Stimulated activated CD4-positive, alpha-beta T cell treated with anti-CD3 and anti-CD28 coated beads, Interleukin-2, amount 100 ng/mL, for 24 hours (primary cell): ENCODE results near the gene HEATR5A.
"Not testable (repeated sequence)": the region's sequence is repeated elsewhere in the genome, so short reads cannot be mapped to it uniquely, and the experiment has no call there.

Experiments used
- DNase-seq, 2 donors: peaks; one replicate each; pipeline ENCODE4 v3.0.0-alpha.2; 2020

The HEATR5A gene

DNA sequence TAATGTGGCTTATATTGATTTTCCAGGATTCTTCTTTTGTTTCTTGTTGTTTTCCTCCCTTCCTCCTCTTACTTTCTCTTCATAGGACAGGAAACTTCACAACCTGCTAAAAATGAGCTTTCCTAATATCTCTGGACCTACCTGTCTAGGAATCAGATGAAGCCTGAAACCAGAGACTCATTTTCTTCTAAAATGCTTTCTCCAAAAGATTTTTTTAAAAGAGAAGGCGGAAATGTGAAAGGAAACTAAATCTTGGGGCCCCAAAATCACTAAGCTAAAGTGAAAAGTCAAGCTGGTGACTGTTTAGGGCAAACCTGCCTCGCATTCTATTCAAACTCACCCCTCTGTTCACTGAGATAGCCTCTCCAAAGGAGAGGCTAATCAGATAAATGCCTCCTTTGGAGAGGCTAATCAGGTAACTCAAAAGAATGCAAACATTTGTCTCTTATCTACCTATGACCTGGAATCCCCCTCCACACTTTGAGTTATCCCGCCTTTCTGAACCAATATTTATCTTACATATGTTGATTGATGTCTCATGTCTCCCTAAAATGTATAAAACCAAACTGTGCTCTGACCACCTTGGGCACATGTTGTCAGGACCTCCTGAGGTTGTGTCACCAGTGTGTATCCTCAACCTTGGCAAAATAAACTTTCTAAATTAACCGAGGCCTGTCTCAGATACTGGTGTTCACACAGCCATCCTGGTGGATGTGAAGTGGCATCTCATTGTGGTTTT, 140.0 kb downstream of the HEATR5A start:
- DNase-seq: no peak

DNA sequence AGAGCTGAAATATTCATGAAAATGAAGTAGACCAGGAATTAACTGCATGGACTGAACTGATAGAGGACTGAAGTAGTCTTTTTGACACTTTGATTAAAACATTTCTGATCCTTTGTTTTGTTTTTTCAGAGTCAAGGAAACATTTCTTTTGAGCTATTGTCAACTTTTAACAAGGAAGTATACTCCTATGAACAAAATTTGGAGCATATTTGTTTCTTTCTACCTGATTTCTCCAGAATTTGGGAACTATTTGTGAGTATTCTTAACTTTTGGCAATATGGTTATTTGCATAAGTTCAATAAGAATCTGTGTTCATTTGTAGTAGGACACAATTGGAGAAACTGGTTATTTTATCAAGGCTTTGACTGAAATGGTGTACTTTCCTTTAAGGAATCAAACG, 141.5 kb downstream of the HEATR5A start:
- DNase-seq: no peak

DNA sequence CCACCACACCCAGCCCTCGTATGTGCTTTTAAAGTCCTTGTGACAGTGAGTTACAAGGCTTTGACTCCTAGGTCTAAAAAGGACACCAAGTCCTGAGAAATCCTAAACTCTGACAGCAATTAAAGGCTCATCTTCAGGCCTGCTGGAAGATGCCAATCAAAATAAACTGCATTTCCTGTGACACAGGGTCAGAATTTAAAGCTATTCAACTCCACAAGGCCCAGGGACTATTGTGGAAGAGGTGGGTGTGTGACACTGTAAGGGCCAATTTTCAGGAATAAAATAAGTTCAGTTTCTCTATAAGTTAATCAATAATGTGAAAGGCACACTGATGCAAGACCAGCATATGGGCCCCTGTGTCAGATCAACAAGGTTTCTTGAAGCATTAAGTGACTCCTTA, 143.3 kb downstream of the HEATR5A start:
- no peak for DNase-seq

DNA sequence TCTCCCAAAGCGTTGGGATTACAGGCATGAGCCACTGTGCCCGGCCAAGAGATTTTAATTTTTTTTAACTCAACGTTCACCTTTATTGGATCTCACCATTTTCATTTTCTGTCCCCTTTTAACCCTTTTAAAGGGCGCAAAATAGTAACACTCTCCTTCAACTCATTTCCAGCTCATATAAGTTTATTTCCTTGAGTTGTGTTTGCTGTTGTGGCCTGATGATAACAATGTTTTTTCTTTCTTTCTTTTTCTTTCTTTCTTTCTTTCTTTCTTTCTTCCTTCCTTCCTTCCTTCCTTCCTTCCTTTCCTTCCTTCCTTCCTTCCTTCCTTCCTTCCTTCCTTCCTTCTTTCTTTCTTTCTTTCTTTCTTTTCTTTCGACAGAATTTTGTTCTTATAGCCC, 143.9 kb downstream of the HEATR5A start:
- not testable (repeated sequence) for DNase-seq

DNA sequence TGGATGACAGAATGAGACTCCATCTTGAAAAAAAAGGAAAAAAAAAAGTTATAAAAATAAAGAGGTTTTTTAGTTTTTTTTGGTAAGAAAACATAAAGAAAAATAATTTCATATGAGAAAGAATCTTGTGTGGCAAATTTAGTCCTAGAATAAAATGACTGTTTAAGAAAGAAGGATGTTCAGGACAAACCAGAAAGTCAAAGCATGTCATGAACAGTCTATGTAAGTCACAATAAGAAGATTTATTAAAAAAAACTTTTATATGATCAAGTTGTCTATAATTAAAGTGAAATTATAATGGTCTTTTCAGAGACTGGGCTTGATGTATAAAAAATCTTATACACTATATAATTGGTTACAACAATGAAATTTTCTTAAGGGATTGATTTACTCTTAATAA, 144.6 kb downstream of the HEATR5A start:
- DNase-seq: no peak

DNA sequence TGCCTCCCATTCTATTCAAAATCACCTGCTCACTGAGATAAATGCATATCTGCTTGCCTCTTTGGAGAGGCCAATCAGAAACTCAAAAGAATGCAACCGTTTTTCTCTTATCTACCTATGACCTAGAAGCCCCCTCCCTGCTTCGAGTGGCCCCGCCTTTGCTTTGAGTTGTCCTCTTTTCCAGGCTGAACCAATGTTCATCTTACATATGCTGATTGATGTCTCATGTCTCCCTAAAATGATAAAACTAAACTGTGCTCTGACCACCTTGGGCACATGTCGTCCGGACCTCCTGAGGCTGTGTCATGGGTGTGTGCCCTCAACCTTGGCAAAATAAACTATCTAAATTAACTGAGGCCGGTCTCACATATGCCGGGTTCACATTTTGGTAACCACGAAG, 148.7 kb downstream of the HEATR5A start:
- DNase-seq: no peak

DNA sequence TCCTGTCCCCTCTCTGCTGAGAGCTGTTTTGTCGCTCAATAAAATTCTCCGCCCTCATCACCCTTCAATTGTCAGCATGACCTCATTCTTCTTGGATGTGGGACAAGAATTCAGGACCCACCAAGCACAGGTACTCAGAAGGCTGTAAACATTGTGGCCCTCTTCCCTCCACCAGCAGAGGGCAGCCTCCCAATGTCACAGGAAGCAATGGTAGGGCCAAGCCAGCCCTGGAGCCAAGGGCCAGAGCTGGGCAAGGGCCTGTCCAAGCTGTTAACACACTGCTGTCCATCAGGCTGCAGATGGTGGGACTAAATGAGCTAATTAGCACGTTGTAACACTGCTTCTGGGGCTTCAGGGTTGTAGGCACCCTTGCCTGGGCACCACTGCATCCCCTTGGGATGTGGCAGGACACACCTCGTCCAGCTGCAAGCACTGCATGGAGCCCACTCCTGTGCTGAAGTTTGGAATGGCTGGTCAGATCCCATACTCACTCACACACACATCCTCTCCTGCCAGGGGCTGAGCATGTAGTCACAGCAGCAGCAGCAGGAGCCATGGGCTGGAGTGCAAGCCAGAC, 150.1 kb downstream of the HEATR5A start:
- DNase-seq: peak; percentile 17 to 24

DNA sequence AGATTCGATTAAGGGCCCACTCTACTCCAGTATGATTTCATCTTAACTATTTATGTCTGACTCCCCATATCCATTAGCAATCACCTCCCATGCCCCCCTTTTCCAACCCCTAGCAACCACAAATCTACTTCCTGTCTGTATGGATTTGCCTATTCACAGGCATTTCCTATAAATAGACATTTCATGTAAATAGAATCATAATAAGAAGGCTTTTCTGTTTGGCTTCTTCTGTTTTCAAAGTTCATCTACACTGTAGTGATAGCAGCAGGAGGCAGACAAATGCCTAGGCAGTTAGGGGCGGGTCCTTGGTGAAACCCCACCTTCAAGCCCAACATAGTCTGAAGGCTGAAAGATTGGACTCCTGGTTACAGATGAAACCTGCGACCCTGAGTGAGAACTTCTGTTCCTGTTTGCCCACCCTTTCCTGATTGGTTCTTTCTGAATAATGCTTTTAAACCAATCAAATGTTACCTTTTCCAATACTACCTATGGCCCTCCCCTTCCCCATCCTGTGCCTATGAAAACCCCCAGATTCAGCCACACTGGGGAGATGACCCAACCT, 150.6 kb downstream of the HEATR5A start:
- no peak for DNase-seq

DNA sequence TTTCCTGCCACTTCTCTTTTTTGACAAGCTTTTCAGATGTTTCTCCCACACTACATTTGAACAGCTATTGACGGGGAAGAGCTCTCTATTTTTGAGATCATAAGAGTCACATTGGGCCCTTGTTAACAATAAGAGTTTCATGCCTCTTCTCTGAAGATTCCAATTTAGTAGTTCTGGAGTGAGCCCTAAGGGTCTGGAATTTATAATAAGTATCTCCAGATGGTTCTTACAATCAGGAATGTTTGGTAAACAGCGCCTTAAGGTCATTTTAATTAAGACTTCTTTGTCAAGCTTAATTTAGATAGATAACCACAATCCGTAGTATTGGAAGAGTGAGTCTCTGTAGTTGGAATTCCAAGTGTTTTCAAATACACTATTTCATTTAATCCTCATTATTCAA, 152.1 kb downstream of the HEATR5A start:
- DNase-seq: no peak

DNA sequence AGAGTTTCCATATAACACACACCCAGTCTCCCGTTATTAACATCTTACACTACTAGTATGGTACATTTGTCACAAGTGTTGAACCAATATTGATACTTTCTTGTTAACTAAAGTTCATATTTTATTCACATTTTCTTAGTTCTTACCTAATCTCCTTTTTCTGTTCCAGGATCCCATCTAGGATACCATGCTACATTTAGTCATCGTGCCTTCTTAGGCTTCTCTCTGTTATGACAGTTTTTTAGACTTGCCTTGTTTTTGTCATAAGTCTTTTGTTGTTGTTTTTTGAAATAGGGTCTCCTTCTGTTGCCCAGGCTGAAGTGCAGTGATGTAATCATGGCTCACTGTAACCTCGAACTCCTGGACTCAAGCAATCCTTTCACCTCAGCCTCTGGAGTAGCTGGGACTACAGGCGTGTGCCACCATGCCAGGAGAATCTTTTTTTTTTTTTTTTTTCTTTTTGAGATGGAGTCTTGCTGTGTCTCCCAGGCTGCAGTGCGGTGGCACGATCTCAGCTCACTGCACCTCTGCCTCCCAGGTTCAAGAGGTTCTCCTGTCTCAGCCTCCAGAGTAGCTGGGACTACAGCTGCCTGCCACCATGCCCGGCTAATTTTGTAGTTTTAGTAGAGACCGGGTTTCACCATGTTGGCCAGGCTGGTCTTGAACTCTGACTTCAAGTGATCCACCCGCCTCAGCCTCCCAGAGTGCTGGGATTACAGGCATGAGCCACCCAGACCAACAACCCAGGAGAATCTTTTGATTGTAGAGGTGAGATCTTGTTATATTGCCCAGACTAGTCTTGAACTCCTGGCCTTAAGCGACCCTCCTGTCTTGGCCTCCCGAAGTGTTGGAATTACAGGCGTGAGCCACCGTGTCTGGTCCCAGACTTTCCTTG, 153.7 kb downstream of the HEATR5A start:
- no peak for DNase-seq

DNA sequence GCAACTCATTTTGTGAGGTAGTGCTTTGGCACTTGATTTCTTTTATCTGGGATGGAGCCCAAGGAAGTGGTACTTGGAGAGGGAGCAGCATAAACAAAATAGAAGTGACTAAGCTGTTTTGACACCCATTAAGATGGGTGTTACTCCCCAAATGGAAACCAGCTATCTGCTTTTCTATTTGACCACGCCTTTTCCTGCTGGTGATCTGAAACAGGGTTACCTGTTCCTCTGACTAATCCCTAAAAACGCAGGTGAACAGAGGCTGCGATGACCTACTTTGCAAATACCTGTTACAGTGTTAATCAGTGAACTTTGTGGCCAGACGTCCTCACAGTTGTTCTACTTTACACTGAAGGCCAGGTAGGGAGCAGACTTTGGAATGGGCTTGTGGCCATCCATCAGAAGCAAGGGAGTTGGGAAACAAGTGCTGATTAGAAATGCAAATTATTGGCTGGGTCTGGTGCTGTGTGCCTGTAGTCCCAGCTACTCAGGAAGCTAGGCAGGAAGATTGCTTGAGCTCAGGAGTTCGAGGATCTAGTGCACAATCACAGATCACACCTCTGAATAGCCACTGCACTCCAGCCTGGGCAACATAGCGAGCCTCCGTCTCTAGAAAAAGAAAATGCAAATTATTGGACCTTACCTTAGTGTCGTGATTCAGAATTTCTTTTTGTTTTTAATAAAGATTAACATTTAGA, 154.5 kb downstream of the HEATR5A start:
- no peak for DNase-seq

DNA sequence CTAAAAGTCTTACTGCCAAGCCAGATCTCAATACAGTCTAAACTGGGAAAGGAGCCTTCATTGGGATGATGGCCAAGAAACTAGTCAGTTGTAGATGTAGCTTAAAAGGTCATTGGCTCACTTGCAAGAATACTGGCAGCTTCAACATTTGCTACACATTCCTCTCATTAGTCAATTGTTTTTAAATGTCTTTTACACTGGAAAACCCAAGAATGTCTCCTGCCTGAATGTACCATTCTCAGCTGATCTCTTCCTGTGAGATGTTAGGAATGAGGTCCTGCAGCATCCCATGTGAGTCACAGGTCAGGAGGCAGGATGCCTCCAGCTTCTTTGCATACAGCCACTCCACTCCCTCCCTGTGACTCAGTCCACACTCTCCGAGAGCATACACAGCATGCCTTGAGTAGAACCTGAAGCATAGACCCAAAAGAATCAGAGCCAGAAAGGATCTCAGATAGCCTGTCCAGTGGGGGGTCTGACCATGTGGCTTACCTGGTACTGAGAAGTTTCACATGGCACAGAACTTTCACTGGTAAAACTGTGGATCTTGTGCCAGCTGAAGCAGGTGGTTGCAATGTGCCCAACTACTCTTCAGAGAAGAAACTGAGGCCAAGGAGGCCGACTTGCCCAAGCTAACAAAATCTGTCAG, 156.7 kb downstream of the HEATR5A start:
- DNase-seq: no peak

DNA sequence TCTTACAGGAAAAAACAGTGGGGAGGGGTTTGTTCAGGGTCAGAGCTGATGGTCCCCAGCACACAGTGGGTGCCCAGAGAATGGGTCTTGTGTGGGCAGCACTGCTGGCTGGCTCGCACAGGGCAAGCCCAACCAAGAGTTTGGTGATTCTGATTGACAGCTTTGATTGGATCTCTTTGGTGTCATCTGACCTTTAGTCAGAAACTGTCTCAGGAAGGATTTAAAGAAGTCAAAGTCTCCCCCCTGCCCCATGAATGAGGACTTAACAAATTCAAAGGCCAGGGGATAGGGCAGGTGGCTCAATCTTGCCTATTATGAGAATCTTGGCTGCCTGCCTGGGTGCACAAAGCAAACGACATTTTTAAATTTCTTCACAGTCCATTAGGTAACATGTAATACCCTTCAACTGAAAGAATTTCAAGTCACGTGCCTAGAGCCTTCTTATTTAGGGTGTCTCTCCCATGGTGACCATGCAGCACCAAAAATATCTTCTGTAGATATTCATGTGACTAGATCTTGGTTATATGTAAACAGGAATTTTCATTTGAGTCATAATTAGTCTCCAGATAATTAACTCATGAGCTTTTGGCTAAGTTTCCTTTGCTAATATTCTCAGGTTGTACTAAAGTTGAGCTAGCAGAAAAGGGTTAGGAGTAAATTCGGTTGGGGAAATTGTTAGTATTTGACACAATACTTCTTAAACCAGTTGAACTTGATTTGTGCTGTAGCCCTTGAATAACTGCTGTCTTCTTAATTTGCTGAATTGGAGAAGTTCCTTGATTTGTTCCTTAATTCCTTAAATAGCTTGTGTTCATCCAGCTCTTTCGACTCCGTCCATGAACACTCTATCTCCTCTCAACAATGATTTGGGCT, 158.3 kb downstream of the HEATR5A start:
- no peak for DNase-seq

DNA sequence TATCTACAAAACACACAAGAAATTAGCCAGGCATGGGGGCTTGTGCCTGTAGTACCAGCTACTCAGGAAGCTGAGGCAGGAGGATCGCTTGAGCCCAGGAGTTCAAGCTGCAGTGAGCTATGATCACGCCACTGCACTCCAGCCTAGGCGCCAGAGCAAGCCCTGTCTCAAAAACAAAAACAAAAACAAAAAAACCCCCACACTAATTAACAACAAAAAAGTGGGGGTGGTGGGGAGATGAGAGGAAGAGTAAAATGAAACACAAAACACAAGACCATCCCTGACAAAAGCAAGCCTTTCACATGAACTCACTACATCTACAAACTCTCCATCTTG, 158.9 kb downstream of the HEATR5A start:
- no peak for DNase-seq

DNA sequence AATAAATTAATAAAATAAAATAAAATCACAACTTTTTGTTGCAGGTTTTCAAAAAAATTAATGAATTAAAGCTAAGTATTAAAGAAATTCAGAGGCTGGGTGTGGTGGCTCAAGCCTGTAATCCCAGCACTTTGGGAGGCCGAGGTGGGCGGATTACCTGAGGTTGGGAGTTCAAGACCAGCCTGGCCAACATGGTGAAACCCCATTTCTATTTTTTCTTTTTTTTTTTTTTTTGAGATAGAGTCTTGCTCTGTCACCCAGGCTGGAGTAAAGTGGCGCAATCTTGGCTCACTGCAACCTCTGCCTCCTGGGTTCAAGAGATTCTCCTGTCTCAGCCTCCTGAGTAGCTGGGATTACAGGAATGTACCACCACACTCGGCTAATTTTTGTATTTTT, 161.3 kb downstream of the HEATR5A start:
- DNase-seq: not testable (repeated sequence)

DNA sequence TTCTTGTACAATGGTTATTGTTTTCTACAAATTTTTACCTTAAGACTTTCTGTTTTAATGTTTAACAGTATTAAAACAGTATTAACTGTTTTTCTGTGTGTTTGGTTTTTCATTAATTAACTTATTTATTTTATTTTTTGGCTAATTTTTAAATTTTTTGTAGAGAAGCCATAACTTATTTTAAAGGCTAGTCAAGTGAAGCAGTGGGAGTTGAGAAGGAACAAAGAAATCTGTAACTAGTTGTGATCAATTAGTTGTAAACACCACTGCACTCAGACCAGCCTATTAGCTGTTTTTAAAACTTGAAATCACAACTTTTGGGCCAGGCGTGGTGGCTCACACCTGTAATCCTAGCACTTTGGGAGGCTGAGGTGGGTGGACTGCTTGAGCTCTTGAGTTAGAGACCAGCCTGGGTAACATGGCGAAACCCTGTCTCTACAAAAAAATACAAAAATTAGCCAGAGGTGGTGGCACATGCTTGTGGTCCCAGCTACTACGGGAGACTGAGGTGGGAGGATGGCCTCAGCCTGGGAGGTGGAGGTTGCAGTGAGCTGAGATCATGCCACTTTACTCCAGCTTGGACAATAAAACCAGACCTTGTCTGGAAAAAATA, 161.8 kb downstream of the HEATR5A start:
- no peak for DNase-seq

DNA sequence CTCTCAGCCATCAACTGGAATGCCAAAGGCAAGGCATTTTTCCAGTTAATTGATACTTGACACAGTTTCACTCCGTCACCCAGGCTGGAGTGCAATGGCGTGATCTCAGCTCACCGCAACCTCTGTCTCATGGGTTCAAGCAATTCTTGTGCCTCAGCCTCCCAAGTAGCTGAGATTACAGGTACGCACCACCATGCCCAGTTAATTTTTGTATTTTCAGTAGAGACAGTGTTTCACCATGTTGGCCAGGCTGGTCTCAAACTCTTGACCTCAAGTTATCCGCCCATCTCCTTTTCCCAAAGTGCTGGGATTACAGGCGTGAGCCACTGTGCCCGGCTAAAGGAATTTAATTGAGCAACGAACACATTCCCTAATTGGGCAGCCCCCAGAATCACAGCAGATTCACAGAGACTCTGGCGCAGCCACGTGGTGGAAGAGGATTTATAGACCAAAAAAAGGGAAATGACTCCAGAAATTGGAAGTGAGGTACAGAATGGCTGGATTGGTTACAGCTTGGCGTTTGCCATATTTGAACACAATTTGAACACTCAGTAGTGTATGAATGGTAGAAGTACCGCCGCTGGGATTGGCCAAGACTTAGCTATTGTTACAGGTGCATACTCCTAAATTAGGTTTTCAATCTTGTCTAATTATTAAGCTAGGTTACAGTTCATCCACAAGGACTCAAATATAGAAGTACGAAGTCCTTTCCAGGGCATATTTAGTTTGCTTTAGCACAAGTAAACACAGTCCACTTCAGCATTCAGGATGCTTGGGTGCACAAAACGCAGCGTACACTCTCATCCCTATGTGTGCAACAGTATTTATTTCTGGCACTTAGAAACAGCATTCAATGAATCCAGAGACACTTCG, 162.6 kb downstream of the HEATR5A start:
- not testable (repeated sequence) for DNase-seq

DNA sequence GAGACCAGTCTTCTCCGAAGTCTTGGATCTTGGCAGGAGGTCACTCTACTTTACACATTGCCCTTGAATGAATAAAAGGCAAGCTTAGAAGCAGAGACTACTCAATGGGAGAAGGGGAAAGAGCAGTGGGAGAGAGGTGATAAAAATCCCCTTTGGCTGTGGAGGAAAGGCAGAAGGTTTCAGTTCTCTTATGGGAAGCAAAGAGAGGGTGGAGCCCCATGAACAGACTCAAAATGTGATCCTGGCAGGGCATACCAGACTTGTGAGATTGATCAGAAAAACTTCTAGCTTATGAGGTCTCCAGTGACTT, 163.2 kb downstream of the HEATR5A start:
- no peak for DNase-seq

DNA sequence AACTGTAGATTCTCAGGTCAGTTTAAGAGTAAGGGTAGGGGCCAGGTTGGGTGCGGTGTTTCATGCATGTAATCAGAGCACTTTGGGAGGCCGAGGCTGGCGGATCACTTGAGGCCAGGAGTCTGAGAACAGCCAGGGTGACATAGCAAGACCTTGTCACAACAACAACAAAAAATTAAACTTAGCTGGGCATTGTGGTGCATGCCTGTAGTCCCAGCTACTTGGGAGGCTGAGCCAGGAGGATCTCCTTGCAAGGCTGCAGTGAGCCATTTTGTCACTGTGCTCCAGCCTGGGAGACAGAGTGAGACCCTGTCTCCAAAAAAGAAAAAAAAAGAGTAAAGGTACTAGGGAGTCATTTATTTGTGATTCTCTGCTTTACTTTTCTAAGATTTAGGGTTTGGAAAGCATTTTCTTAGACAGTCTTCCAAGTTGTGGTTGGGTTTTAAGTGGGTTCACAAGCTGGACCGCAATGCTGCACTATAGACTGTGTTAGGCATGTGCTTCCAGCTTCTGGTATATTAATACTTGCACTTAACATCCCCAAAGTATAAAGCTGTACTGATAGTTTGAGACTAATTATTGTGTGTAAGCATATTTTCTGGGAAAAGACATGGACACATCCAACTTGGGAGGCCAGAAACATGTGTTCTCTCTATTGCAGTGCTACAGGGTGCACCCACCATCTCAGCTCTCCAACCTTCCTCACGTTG, 163.7 kb downstream of the HEATR5A start:
- no peak for DNase-seq

DNA sequence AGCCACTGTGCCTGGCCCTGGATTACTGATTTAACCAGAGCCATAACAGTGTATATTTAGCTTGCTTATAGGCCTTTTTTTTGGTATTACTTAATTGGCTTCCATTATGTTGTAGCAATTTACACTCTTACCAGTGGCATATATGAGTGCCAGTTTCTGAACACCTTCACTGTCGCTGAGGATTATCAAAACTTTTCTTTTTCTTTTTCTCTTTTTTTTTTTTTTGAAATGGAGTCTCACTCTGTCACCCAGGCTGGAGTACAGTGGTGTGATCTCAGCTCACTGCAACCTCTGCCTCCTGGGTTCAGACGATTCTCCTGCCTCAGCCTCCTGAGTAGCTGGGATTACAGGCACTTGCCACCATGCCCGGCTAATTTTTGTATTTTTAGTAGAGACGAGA, 164.4 kb downstream of the HEATR5A start:
- DNase-seq: not testable (repeated sequence)
